Transverse colon (tissue), 3 donors: Measurements from ENCODE around the gene GPR42.

ENCODE experiments used
- POLR2A ChIP-seq: fragments of 450-650 bp; IDR thresholded peaks from one replicate; pipeline ENCODE4 v1.6.1; 2016; ENCODE audit warnings: antibody characterized with exemption, mild to moderate bottlenecking, moderate library complexity
- TF ChIP-seq, protein P1 (sequence below), 5 experiments: fragments of 200-600 bp in 3 of 5; fragments of 450-650 bp in 2 of 5; sonication (generic) in 3 of 5; IDR thresholded peaks; 1 replicate in 2 of 5; 2 replicates in 3 of 5; pipeline ENCODE4 v1.5.1; 2016 to 2017; ENCODE audit warnings: antibody characterized with exemption in 5 of 5, inconsistent platforms in 3 of 5, mild to moderate bottlenecking in 2 of 5, moderate library complexity in 1 of 5

DNA sequence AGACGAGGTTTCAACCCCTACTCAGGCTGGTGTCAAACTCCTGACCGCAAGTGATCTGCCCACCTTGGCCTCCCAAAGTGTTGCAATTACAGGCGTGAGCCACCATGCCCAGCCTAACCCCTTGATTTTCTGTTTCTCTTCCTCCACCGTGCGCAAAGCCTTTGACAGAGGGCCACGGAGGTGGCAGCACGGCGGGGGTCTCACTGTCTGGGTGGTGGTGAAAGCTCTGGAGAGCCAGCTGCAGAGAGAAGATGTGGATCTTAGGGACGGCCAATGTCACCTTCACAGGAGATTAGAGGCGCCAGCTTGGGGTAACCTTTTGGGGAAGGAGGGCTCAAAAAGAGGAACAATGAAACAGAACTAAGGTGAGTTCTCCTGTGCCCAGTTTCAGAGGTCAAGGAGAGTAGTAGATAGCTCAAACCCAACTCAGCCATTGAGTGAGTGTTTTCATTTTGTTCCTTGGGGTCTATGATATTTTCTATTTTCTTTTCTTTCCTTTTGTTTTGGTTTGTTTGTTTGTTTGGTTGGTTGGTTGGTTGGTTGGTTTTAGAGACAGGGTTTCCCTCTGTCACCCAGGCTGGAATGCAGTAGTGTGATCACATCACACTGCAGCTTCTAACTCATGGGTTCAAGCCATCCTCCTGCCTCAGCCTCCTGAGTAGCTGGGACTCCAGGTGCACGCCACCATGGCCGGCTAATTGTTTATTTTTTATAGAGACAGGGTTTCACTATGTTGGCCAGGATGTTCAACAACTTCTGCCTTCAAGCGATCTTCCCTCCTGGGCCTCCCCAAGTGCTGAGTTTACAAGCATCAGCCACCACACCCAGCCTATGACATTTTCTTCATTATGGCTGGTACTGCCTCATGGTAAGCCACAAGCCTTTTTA lies 37.7 kb downstream of the GPR42 start:
- TF ChIP-seq, protein P1, sequence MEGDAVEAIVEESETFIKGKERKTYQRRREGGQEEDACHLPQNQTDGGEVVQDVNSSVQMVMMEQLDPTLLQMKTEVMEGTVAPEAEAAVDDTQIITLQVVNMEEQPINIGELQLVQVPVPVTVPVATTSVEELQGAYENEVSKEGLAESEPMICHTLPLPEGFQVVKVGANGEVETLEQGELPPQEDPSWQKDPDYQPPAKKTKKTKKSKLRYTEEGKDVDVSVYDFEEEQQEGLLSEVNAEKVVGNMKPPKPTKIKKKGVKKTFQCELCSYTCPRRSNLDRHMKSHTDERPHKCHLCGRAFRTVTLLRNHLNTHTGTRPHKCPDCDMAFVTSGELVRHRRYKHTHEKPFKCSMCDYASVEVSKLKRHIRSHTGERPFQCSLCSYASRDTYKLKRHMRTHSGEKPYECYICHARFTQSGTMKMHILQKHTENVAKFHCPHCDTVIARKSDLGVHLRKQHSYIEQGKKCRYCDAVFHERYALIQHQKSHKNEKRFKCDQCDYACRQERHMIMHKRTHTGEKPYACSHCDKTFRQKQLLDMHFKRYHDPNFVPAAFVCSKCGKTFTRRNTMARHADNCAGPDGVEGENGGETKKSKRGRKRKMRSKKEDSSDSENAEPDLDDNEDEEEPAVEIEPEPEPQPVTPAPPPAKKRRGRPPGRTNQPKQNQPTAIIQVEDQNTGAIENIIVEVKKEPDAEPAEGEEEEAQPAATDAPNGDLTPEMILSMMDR (IDR thresholded peaks at IDR 0.05): no peak
- TF ChIP-seq POLR2A: no peak
